PFSK-1 (cell line): ENCODE data around the gene METTL16.

Source experiments
- FOXP2 ChIP-seq: optimal IDR thresholded peaks from 2 replicates; pipeline ENCODE3; 2011; ENCODE audit warnings: borderline replicate concordance, control low read depth, inconsistent platforms; ENCODE audit not compliant: insufficient read depth; ENCODE audit errors: extremely low read length, extremely low read depth
- POLR2AphosphoS5 ChIP-seq: IDR thresholded peaks from 2 replicates; pipeline ENCODE4 v1.6.1; 2012; ENCODE audit warnings: low read depth, mild to moderate bottlenecking, control low read depth, low read length, moderate library complexity
- REST ChIP-seq, 2 experiments: IDR thresholded peaks; 2 replicates each; pipeline versions ENCODE4 v1.6.1 to v1.8.0; 2011 to 2012; ENCODE audit warnings: low read depth in 2 of 2, low read length in 2 of 2, control low read depth in 1 of 2, inconsistent platforms in 1 of 2, mild to moderate bottlenecking in 1 of 2, moderate library complexity in 1 of 2; ENCODE audit not compliant: insufficient read depth in 1 of 2
- SIN3A ChIP-seq: IDR thresholded peaks from 2 replicates; pipeline ENCODE4 v1.6.1; 2012; ENCODE audit warnings: mild to moderate bottlenecking, low read length, moderate library complexity, borderline replicate concordance; ENCODE audit not compliant: insufficient read depth
- TAF1 ChIP-seq: IDR thresholded peaks from 2 replicates; pipeline ENCODE4 v1.6.1; 2012; ENCODE audit warnings: low read length, control low read depth, borderline replicate concordance; ENCODE audit not compliant: insufficient read depth

METTL16 gene

GRCh38 chr17:2398655-2399571 is 112.8 kb downstream of the METTL16 start:
- TF ChIP-seq POLR2AphosphoS5 (no peak; the same call in 1 of the 2 replicates), REST (IDR thresholded peaks at IDR 0.05; ENCODE audit: insufficient read depth in 1 of 2, low read depth in 2 of 2, low read length in 2 of 2) (no peak), SIN3A (no peak; the same call in 1 of the 2 replicates), FOXP2 (no peak), TAF1 (no peak)

- TF ChIP-seq TAF1 (no peak), POLR2AphosphoS5 (no peak; the same call in 1 of the 2 replicates), REST (IDR thresholded peaks at IDR 0.05; ENCODE audit: insufficient read depth in 1 of 2, low read depth in 2 of 2, low read length in 2 of 2) (no peak), FOXP2 (no peak), SIN3A (no peak)
Observed at GRCh38 chr17:2398182-2398581, 113.5 kb downstream of the METTL16 start.

- 0 out of 4 replicates have a peak, but pooled peaks of 1 of the 2 experiments have one; percentile 3 for TF ChIP-seq REST (IDR thresholded peaks at IDR 0.05; ENCODE audit: insufficient read depth in 1 of 2, low read depth in 2 of 2, low read length in 2 of 2)
- TF ChIP-seq POLR2AphosphoS5 = no peak; the same call in 1 of the 2 replicates
Observed at GRCh38 chr17:2397247-2398171, 114.2 kb downstream of the METTL16 start.

GRCh38 chr17:2396568-2397246 is 115.0 kb downstream of the METTL16 start:
- TF ChIP-seq POLR2AphosphoS5 = peak; percentile 73
- TF ChIP-seq SIN3A = peak; percentile 85
- TF ChIP-seq TAF1 = no peak
- TF ChIP-seq FOXP2 = no peak
- TF ChIP-seq REST (IDR thresholded peaks at IDR 0.05; ENCODE audit: insufficient read depth in 1 of 2, low read depth in 2 of 2, low read length in 2 of 2) = no peak
